K562 (cell line): Measurements from ENCODE around the gene DHX35. TPM values are rescaled to one million over a fixed set of nuclear protein-coding genes. Genes with fewer than 3 reads are reported as not detected.

Experiments used
- ATAC-seq: fragments of 200-7000 bp; cut with Tn5 transposase; 3 replicates; pipeline ENCODE4 v1.9.1; 2020; ENCODE audit warnings: moderate library complexity
- BruUV-seq: library from RNA; stranded (reverse); fragments of 400-500 nt; replicated peaks from 2 replicates; lab custom pipeline; 2021; lab: Mats Ljungman, UMichigan
- CTCF ChIA-PET: fragments of 300-600 bp; formaldehyde crosslinking; extraction: SDS; loops from one replicate; lab custom pipeline; 2021; ENCODE audit warnings: low intra/inter-chr PET ratio; lab: Yijun Ruan, JAX
- POLR2A ChIA-PET: fragments of 300-600, 350-650 bp; sonication (Branson Sonifier 250); formaldehyde crosslinking; extraction: SDS; loops from one replicate; lab custom pipeline; 2021; ENCODE audit warnings: antibody characterized with exemption, inconsistent platforms; lab: Yijun Ruan, JAX
- DNase-seq, 4 experiments: peaks; one replicate each; pipeline versions ENCODE4 v3.0.0 to v3.0.0-alpha.2; 2011 to 2018; ENCODE audit warnings: low spot score in 3 of 4, mixed read lengths in 3 of 4; ENCODE audit errors: extremely low read depth in 1 of 4
- FAIRE-seq: peaks from 2 replicates; lab custom pipeline; 2011; peaks lifted over from hg19 to GRCh38; lab: Jason Lieb, UNC
- H2AFZ ChIP-seq: 2 replicates; pipeline ENCODE4 v1.6.0; 2011; ENCODE audit warnings: low read depth, low read length, control low read depth, inconsistent platforms
- H3K27ac ChIP-seq: fragments of 200-600 bp; 3 replicates; pipeline ENCODE4 v1.8.0; 2011; ENCODE audit warnings: low read depth, mild to moderate bottlenecking, control low read depth, inconsistent platforms, low read length, moderate library complexity, mixed read lengths; ENCODE audit errors: extremely low read depth
- H3K27me3 ChIP-seq, 2 experiments: fragments of 300-600 bp in 1 of 2; 2 replicates in 1 of 2; 3 replicates in 1 of 2; pipeline versions ENCODE4 v1.6.0 to v1.8.0; 2011; ENCODE audit warnings: inconsistent platforms in 2 of 2, low read length in 2 of 2, mild to moderate bottlenecking in 1 of 2, mixed read lengths in 1 of 2, moderate library complexity in 1 of 2; ENCODE audit not compliant: control insufficient read depth in 2 of 2, insufficient read depth in 2 of 2
- H3K36me3 ChIP-seq: fragments of 300-600 bp; 3 replicates; pipeline ENCODE4 v1.8.0; 2011; ENCODE audit warnings: mild to moderate bottlenecking, low read length, inconsistent platforms; ENCODE audit not compliant: control insufficient read depth, insufficient read depth
- H3K4me1 ChIP-seq, 2 experiments: fragments of 200-600 bp in 1 of 2; replicated peaks in 1 of 2; 2 replicates in 1 of 2; 3 replicates in 1 of 2; pipeline versions ENCODE4 v1.5.1 to v1.8.0; 2011; ENCODE audit warnings: inconsistent platforms in 2 of 2, low read length in 2 of 2, mild to moderate bottlenecking in 1 of 2, mixed read lengths in 1 of 2, moderate library complexity in 1 of 2; ENCODE audit not compliant: control insufficient read depth in 2 of 2, insufficient read depth in 2 of 2
- H3K4me2 ChIP-seq: 2 replicates; pipeline ENCODE4 v1.6.1; 2011; ENCODE audit warnings: low read length, control low read depth, inconsistent platforms, mixed read lengths; ENCODE audit not compliant: insufficient read depth
- H3K4me3 ChIP-seq: fragments of 200-600 bp; sonication (generic), shearing (Covaris generic); 2 replicates; pipeline ENCODE4 v1.5.1; 2016; ENCODE audit warnings: control low read depth, inconsistent platforms
- H3K79me2 ChIP-seq: fragments of 200-600 bp; 3 replicates; pipeline ENCODE4 v1.8.0; 2011; ENCODE audit warnings: low read length, inconsistent platforms; ENCODE audit not compliant: control insufficient read depth, insufficient read depth
- H3K9ac ChIP-seq, 2 experiments: 2 replicates each; pipeline versions ENCODE4 v1.6.0 to v1.6.1; 2011; ENCODE audit warnings: low read depth in 2 of 2, low read length in 2 of 2, control low read depth in 1 of 2, inconsistent platforms in 1 of 2, mild to moderate bottlenecking in 1 of 2, mixed read lengths in 1 of 2; ENCODE audit not compliant: insufficient read depth in 1 of 2
- H3K9me1 ChIP-seq: one replicate; pipeline ENCODE4 v1.6.0; 2011; ENCODE audit warnings: inconsistent platforms, mild to moderate bottlenecking, low read length, moderate library complexity; ENCODE audit not compliant: control insufficient read depth, insufficient read depth
- H3K9me3 ChIP-seq: replicated peaks from 2 replicates; pipeline ENCODE4 v1.5.1; 2011; ENCODE audit warnings: low read depth, low read length, inconsistent platforms; ENCODE audit not compliant: control insufficient read depth, insufficient read depth
- H4K20me1 ChIP-seq: replicated peaks from 2 replicates; pipeline ENCODE4 v1.6.1; 2011; ENCODE audit warnings: low read length, inconsistent platforms, mixed read lengths; ENCODE audit not compliant: control insufficient read depth, insufficient read depth
- ATF7 ChIP-seq: fragments of 450-650 bp; IDR thresholded peaks from 2 replicates; pipeline ENCODE4 v1.7.1; 2014; ENCODE audit warnings: mild to moderate bottlenecking, moderate library complexity
- CBFA2T3 ChIP-seq: fragments of 450-650 bp; IDR thresholded peaks from 2 replicates; pipeline ENCODE4 v1.6.1; 2017
- CTBP1 ChIP-seq: fragments of 450-650 bp; IDR thresholded peaks from 2 replicates; pipeline ENCODE4 v1.6.1; 2016; ENCODE audit warnings: borderline replicate concordance
- DPF2 ChIP-seq: fragments of 450-650 bp; IDR thresholded peaks from 2 replicates; pipeline ENCODE4 v1.6.1; 2016
- KLF16 ChIP-seq: IDR thresholded peaks from 2 replicates; pipeline ENCODE4 v1.6.1; 2016; ENCODE audit warnings: antibody characterized with exemption
- MEF2D ChIP-seq: conservative IDR thresholded peaks from 2 replicates; pipeline ENCODE4 v1.6.1; 2016; ENCODE audit warnings: low read depth, missing genetic modification characterization, missing compliant biosample characterization
- NR2C1 ChIP-seq, 2 experiments: fragments of 450-650 bp; IDR thresholded peaks; 2 replicates each; pipeline ENCODE4 v1.6.1; 2017; ENCODE audit warnings: mild to moderate bottlenecking in 2 of 2, antibody characterized with exemption in 1 of 2, inconsistent platforms in 1 of 2, missing compliant biosample characterization in 1 of 2, missing genetic modification characterization in 1 of 2
- NR2C2 ChIP-seq, 2 experiments: fragments of 200-800 bp in 1 of 2; sonication (Bioruptor generic) in 1 of 2; sonication (generic) in 1 of 2; formaldehyde crosslinking in 1 of 2; IDR thresholded peaks; 2 replicates each; pipeline versions ENCODE4 v1.6.1 to v1.8.0; 2016 to 2022; ENCODE audit warnings: mild to moderate bottlenecking in 1 of 2, missing compliant biosample characterization in 1 of 2, missing genetic modification characterization in 1 of 2, missing genetic modification reagents in 1 of 2
- POLR2AphosphoS5 ChIP-seq: IDR thresholded peaks from 2 replicates; pipeline ENCODE4 v1.6.1; 2011; ENCODE audit warnings: mild to moderate bottlenecking, low read depth, low read length, moderate library complexity; ENCODE audit not compliant: control insufficient read depth, insufficient read depth
- SP1 ChIP-seq: sonication (generic); formaldehyde crosslinking; IDR thresholded peaks from 2 replicates; pipeline ENCODE4 v1.8.1; 2022; ENCODE audit warnings: mild to moderate bottlenecking, missing genetic modification reagents
- SRSF9 ChIP-seq: fragments of 200-400 bp; formaldehyde crosslinking; IDR thresholded peaks from 2 replicates; pipeline ENCODE4 v1.6.1; 2017; ENCODE audit warnings: low read depth, low read length, borderline replicate concordance
- TAL1 ChIP-seq: fragments of 450-650 bp; IDR thresholded peaks from 2 replicates; pipeline ENCODE4 v1.6.1; 2016; ENCODE audit warnings: mild to moderate bottlenecking
- TCF3 ChIP-seq: sonication (generic); formaldehyde crosslinking; IDR thresholded peaks from 2 replicates; pipeline ENCODE4 v1.4.0; 2020; ENCODE audit warnings: mild to moderate bottlenecking, missing genetic modification reagents
- TEAD4 ChIP-seq, 2 experiments: sonication (generic) in 1 of 2; formaldehyde crosslinking in 1 of 2; IDR thresholded peaks; 2 replicates each; pipeline versions ENCODE4 v1.6.1 to v1.8.0; 2012 to 2022; ENCODE audit warnings: borderline replicate concordance in 1 of 2, inconsistent platforms in 1 of 2, low read length in 1 of 2, mild to moderate bottlenecking in 1 of 2, missing genetic modification reagents in 1 of 2
- ZNF121 ChIP-seq: sonication (generic); formaldehyde crosslinking; conservative IDR thresholded peaks from 2 replicates; pipeline ENCODE4 v1.8.0; 2022; ENCODE audit warnings: missing genetic modification reagents
- ZNF124 ChIP-seq: sonication (generic); formaldehyde crosslinking; IDR thresholded peaks from 2 replicates; pipeline ENCODE4 v1.8.1; 2022; ENCODE audit warnings: missing genetic modification reagents
- WGBS: fragments of 100-300 bp; shearing (Covaris generic); methylation state at CpG from one replicate; pipeline ENCODE4 v1.1.6; 2016; ENCODE audit warnings: low coverage, mixed read lengths; ENCODE audit not compliant: insufficient coverage; ENCODE audit errors: missing lambda C conversion rate; 5-methylcytosine and 5-hydroxymethylcytosine counted together
- in situ Hi-C: fragments of 300-500 bp; cut with MboI; formaldehyde crosslinking; loops from 4 replicates; pipeline ENCODE4 v1.15.0; 2018; ENCODE audit warnings: inconsistent platforms, mixed read lengths
- intact Hi-C: fragments of 100-400 bp; cut with micrococcal nuclease; formaldehyde crosslinking; loops from 2 replicates; pipeline ENCODE4 v1.14.2; 2022
- polyA plus RNA-seq, 8 experiments: library from polyadenylated mRNA; depleted of rRNA in 4 of 8; stranded (reverse) in 5 of 8; unstranded in 3 of 8; fragments of >200 nt; fragmentation: Nextera tagmentation in 2 of 8; fragmentation: Illumina TruSeq in 1 of 8; extraction: Ambion mirVana in 2 of 8; extraction: Trizol in 1 of 8; gene quantifications; 2 replicates each; pipeline versions ENCODE4 v1.2.1 to v1.2.3, GENCODE V29; 2011 to 2014; ENCODE audit warnings: inconsistent platforms in 1 of 8, missing spikeins in 1 of 8
- total RNA-seq, 7 experiments: library from RNA; depleted of rRNA in 6 of 7; stranded (reverse); fragments of >200 nt in 6 of 7; fragmentation: Illumina TruSeq in 2 of 7; extraction: Trizol in 2 of 7; gene quantifications; 2 replicates each; pipeline versions ENCODE4 v1.2.1 to v1.2.3, GENCODE V29; 2011 to 2021; ENCODE audit warnings: low replicate concordance in 1 of 7
- TF ChIP-seq, protein P1 (sequence below): sonication (generic); formaldehyde crosslinking; IDR thresholded peaks from 2 replicates; pipeline ENCODE4 v1.8.0; 2023; ENCODE audit warnings: mild to moderate bottlenecking, missing genetic modification reagents

The DHX35 gene
- total and polyA plus RNA-seq, 9 of the 15 experiments (the other 6 are each of a cell fraction or from before 2014, with no cell fraction given), result 6.5 to 25.6 (median 16.9) TPM

DNA sequence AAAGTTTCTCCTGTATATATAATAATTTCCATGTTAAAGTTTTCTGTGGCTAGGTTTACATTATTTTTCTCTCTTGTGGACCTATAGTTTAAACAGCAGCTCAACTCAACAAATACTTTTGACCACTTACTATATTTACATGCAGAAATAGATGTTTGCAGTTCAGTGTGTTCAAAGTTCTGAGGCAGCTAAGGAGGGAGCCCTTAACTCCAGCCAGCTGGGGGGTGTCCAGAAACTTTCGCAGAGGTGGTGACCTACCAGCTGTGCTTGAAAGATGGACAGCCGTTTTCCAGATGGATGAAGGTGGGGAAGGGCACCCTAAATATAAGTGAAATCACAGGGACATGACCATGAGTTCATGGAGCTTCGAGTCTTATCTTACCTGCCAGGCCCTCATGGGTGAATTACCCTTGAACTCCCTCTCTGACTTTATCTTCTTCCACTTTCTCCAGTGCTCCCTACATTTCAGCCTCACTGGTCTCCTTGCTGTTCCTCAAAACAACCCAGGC, 33.4 kb downstream of the DHX35 start:
- DNase-seq, result peak; percentile 27 to 84 (median 54)
- Histone ChIP-seq H3K4me3 (no peak overlapping the region), H3K9ac (no peak overlapping the region), H3K27ac (no peak overlapping the region), H3K9me3 (no peaks in the 10 kb centered on the region), H3K9me1 (peaks cover 4% of the 10 kb centered on the region), H3K4me1 (peaks cover 17 to 29% of the 10 kb centered on the region in 2 experiments; a peak in 4 of 5 replicates), H3K27me3 (no peaks in the 10 kb centered on the region), H3K79me2 (no peaks in the 10 kb centered on the region; the same call in 2 of the 3 replicates), H4K20me1 (no peaks in the 10 kb centered on the region), H2AFZ (no peak overlapping the region), H3K4me2 (peak overlapping the region; percentile 2; the same call in 1 of the 2 replicates), H3K36me3 (peaks cover 67% of the 10 kb centered on the region; the same call in 2 of the 3 replicates)
- peak; percentile 74 for ATAC-seq
- WGBS, result 3% methylated on average over 3 of the region's 3 CpGs
- CTCF ChIA-PET, result no interaction called here
- no TSS peak for BruUV-seq
- POLR2A ChIA-PET, result interaction anchor here (1.2 to 2.6 kb wide), 6 partner anchors 9 to 33 kb away, joined by 3 to 7 read pairs (median 4); partner anchors contain the start of gene DHX35
- peak; percentile 82 for FAIRE-seq
- in situ Hi-C loops, result no loop called here
- intact Hi-C loops, result loop anchor here (5.0 kb wide), 2 partner anchors 33 to 48 kb away; partner anchors contain the start of gene DHX35
- TF ChIP-seq CBFA2T3 (peak; percentile 94), POLR2AphosphoS5 (peak; percentile 66; the same call in 1 of the 2 replicates), KLF16 (peak; percentile 70; the same call in 1 of the 2 replicates), SP1 (CRISPR knock-in tag) (no peak), ATF7 (peak; percentile 50), MEF2D (tag) (no peak), CTBP1 (peak; percentile 87), ZNF124 (CRISPR knock-in tag) (no peak), NR2C2 (CRISPR knock-in tag; IDR thresholded peaks at IDR 0.05) (no peak), NR2C2 (tag; IDR thresholded peaks at IDR 0.05) (peak; percentile 28; the same call in 1 of the 2 replicates), NR2C1 (IDR thresholded peaks at IDR 0.05) (peak; percentile 59), NR2C1 (tag; IDR thresholded peaks at IDR 0.05) (no peak), SRSF9 (no peak), ZNF121 (no peak), DPF2 (peak; percentile 85), TCF3 (CRISPR knock-in tag) (peak; percentile 91), TAL1 (peak; percentile 84), TEAD4 (IDR thresholded peaks at IDR 0.05; ENCODE audit: low read length) (peak; percentile 88), TEAD4 (CRISPR knock-in tag; IDR thresholded peaks at IDR 0.05; ENCODE audit: borderline replicate concordance) (no peak)
- TF ChIP-seq, protein P1, sequence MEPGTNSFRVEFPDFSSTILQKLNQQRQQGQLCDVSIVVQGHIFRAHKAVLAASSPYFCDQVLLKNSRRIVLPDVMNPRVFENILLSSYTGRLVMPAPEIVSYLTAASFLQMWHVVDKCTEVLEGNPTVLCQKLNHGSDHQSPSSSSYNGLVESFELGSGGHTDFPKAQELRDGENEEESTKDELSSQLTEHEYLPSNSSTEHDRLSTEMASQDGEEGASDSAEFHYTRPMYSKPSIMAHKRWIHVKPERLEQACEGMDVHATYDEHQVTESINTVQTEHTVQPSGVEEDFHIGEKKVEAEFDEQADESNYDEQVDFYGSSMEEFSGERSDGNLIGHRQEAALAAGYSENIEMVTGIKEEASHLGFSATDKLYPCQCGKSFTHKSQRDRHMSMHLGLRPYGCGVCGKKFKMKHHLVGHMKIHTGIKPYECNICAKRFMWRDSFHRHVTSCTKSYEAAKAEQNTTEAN, result no peak
